GM19372 (cell line): ENCODE measurements around the gene C12orf56.
A peak's percentile ranks its signal among the peaks of the same experiment; 100 is the strongest.

ENCODE experiments used
- ATAC-seq: cut with Tn5 transposase; IDR thresholded peaks from one replicate; pipeline ENCODE4 v1.9.1; 2021; ENCODE audit warnings: mild to moderate bottlenecking, low read depth, moderate library complexity; ENCODE audit not compliant: unreplicated experiment

The C12orf56 gene, protein sequence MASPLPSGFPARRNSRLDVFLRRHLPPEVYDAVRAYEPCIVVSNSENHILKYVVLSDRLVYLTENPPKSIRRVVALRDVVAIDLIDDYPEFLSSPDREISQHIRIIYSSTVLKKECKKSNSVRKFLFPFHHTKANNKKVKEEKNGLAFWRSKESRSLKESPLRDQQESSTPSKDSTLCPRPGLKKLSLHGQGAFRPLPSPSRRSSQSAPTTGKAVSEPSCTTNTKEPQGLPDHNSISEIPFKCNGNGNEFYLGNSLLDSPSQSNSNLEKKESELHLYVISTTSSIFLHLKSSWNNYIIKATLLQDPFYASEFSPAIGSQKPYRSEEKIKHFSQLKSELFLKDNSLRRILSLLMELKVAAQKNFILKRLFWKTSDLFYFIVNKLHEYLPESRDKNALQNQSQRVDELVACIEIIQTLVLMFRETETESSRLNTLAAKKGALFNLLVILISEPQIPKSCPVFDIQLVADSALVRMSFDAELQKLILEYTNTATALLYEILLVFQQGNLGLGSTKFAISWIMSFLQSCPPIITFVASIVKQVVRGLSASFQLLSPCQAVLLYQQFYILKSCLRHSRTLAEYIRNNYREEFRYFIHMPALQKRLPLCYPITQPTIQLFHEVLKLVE

DNA sequence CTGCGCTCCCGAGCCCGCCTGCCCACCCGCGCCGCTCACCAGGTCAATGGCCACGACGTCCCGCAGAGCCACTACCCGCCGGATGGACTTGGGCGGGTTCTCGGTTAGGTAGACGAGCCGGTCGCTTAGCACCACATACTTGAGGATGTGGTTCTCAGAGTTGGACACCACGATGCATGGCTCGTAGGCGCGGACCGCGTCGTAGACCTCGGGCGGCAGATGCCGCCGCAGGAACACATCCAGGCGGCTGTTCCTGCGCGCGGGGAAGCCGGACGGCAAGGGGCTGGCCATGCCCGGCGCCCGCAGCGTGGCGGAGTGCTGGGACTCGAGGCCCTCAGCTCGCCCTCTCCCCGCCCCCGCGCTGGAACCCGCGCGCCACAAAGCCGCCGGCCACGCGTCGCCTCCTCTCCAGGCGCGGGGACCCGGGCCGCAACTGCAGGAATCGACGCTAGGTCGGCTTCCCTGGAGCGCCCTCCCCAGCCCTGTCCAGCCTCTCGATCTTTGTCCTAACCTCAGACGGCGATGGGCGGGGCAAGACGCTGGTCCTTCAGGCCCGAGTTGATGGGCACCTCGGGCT, at the start of gene C12orf56:
Gene C12orf56, minus strand, starts transcription at position 484 of the 577 bp plus-strand sequence. Its CDS starts 193 bp downstream, at position 291.
- ATAC-seq: no peak

DNA sequence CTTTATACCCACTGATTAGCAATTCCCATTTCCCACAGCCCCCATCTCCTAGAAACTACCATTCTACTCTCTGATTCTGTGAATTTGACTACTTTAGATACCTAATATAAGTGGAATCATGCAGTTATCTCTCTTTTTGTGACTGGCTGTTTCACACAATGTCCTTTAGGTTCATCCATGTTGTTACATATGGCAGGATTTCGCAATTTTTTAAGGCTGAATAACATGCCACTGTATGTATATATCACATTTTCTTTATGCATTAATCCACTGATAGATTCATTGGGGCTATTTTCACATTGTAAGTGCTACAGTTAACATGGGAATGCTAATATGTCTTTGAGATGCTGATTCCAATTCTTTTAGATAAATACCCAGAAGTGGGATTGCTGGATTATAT, 49.5 kb upstream of the C12orf56 start:
- no peak for ATAC-seq

DNA sequence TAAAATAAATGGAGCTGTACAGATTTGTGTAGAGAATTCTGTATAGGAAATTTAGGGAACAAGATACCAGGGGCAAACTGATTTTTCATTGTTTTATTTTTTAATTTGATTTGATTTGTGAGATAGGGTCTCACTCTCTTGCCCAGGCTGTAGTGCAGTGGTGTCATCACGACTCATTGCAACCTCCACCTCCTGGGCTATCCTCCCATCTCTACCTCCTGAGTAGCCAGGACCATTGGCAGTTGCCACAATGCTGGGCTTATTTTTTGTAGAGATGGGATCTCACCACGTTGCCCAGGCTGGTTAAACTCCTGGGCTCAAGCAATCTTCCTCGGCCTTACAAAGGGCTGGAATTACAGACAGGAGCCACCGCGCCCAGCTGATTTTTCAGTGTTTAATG, 43.4 kb upstream of the C12orf56 start:
- ATAC-seq: no peak

DNA sequence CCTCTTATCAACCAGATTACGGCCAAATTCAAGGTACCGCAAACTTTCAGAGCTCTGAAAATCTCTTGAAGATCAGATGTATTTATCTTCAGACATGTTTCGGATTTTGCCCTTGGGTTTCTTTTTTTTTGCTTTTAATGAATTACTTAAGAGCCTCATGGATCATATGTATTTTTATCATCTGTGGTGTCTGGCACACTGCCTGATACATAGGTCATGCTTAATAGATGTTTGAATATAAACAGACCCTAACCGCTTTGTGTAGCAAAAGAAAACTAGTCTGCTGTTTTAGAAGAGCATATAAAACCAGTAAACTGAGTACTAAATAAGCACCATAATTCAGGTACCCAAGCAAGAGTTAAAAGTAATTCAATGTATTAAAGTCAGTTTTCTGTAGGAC, 41.2 kb upstream of the C12orf56 start:
- ATAC-seq: no peak

DNA sequence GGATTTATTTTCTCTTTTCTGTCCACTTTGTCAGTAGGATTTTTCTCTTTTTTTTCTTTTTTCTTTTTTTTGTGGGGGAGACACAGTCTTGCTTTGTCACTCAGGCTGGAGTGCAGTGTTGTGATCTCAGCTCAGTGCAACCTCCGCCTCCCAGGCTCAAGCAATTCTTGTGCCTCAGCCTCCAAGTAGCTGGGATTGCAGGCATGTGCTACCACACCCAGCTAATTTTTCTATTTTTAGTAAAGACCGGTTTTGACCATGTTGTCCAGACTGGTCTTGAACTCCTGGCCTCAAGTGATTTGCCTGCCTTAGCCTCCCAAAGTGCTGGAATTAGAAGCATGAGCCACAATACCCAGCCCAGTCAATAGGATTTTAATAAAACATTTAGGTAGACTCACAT, 40.3 kb upstream of the C12orf56 start:
- no peak for ATAC-seq

DNA sequence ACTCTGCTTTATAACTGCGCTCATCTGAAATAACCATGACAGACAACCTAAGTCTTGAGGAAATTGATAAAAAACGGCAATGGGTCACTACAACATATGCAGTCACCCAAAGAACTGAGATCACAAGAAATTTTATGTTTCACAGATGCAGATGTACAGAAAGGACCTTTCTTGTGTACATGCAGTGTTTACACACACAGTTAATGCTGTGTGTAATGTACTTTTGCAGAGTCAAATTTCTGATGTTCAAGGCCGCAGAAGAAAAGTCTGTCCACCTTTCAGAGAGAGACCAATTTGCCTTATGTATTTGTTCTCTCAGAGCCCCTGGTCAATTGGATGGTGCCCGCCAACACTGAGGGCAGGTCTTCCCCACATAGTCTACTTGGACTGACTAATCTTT, 38.4 kb upstream of the C12orf56 start:
- no peak for ATAC-seq

DNA sequence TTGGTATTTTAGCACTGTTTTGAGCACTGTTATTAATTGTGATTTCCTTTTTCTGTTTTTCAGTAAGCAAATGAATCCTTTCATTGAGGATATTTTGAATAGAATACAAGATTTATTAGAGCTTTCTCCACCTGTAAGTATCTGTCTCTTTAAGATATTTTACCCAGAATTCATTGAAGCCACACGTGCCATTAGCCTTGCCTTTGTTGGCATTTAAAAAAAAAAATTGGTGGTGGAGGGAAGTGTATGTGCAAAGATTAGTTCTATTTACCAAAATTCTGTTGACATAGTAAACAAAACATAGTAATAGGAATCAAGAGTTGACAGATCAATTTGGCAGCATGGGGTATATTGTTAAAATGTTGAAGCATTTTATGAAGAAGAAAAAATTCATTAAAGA, 37.4 kb upstream of the C12orf56 start:
- ATAC-seq: no peak

DNA sequence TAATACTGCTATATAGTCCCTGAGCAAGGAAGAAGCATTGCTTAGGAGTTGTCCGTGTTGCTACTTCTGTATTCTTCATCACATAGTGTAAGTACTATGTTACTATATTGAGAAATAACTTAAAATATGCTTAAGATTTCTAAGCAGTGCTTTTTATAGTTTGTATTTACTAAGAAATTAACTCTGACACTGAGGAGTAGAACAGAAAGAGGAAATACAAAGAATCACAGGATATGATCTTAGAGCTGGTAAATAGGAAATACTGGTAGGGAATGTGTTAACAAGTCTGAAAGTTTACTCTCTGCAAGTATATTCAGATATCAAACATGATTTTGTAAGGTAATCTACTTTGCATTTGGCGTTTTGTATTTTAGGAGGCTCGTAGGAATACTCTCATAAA, 29.1 kb upstream of the C12orf56 start:
- no peak for ATAC-seq

DNA sequence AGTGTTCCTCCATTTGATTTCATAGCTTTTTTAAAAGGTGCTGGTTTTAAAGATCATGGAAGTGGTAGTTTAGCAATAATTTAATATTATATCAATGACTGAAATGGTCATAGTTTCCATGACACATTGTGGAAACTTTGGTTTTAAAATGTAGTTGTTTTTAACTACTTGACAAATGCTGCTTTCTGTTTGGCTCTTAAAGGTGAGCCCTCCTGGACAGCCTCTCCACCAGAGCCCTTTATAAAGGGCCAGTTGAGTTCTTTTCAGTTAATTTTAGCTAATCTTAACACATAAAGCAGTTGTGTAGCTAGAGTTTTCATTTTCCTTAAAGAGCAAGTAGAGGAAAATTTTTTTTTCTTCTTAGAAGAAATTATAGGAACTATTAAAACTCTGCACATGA, 27.7 kb upstream of the C12orf56 start:
- ATAC-seq: no peak

DNA sequence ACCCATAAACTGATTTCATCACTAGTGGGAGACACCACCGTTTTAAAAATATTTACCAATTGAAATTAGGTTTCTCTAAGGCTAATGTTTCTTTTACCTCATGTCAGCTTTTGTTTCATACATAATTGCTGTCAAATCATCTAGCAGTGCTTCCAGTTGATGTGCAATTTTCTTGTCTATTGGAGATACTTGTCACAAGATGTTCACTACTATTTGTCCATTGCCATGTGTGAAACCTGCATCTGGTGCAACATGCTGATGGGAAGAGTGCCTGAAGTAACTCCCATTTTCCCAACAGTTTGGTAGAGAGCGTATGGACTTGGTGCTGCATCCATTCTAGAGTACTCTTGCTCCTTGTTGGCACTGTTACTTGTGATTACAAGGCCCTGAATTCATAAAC, 23.3 kb upstream of the C12orf56 start:
- ATAC-seq: no peak

DNA sequence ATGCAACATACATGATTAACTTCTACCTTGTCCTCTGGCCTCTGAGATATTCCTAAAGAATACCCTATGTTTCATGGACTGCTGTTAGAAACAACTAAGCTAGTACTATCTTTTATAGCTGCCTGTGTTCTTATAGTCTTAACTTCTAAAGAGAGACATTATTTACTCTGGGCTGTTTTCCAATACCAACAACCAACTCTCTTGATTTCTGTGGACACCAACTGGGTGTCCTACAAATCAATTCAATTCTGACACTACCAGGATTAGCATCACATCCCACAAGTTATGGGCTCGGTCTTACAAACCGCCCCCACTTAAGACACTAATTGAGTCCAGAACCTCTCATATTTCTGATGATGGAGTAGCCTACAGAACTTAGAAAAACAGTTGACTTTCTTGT, 21.9 kb upstream of the C12orf56 start:
- no peak for ATAC-seq

DNA sequence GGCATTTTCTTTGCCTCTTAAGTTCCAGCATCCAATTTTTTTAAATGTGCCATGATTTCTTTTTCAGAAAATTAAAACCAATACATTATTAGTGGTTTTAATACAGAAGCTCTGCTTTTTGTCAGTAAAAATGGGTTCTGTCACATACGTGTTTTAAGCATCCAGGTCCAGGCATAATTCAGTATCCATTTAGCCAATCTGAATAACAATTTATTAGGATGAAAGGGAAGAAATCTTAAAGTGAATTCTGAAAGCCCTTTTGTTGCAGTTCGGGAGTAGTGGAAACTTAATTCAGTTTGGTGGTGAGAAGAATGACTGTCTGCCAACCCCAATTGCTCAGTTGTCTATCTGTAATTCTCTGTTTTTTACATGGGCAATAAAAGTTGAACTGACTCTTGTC, 20.9 kb upstream of the C12orf56 start:
- no peak for ATAC-seq

DNA sequence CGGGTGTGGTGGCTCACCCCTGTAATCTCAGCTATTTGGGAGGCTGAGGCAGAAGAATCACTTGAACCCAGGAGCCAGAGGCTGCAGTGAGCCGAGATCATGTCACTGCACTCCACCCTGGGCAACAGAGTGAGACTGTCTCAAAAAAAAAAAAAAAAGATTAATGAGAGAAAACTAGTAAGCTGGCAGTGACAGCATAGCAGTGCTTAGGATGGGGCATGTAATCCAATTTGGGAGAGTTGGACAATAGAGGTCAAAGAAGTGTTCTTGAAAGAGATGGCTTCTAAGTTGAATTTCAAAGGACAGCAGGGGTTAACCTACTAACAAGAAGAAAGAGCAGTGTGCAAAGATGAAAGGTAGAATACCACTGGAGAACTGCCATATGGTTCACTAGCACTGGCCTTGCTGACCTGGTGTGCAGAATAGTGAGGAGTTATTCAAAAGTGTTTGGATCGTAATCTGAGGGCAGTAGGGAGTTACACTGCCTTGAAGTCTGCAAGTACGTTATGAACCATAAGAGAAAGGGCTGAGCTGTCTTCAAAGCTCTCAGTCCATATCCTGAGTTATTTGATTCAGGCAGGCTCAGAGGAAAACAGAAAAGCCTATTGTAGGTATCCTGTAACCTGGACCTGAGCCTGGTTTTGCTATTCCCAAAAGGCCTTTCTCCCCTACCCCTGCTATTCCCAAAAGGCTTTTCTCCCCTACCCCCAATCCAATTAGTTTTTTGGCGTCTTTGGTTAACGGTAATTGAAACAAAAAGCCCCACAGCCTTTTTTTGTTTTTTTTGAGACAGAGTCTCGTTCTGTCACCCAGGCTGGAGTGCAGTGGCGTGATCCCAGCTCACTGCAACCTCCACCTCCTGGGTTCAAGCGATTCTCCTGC, 17.0 kb upstream of the C12orf56 start:
- ATAC-seq: no peak

DNA sequence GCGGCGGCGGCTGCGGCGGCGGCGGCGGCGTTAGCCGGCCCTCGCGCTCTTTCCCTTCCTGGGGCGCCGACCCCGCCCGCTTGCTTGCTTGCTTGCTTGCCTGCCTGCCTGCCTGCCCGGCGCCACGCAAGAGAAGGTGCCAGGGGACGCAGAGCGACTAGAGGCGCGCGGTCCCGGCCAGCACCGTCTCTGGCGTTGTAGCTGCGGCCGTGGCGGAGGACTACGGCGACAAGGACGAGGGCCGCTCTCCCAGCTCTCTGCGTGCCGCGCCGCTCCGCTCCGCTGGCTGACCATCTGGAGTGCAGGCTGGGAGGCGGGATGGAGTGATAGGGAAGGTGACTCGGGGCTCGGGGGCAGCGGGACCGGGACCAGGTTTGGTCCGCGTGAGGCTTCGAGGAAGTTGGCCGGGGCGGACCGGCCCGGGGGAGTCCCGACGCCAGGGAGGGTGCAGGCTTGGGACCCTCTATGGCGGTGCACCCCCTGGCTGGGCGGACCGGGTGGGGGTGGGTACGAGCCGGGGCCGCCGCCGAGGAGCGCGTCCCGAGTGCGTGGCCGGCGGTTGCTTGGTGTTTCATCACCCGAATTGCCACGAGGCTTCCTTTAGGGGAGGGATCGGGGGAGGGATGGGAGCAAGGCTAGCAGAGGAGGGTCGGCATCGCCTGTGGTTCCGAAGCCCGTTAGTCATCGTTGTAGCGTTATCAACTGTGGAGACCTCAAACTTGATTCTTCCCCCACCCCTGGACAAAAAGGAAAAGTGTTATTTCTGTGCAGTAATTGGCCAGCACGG, 14.1 kb upstream of the C12orf56 start:
- peak; percentile 17 for ATAC-seq

DNA sequence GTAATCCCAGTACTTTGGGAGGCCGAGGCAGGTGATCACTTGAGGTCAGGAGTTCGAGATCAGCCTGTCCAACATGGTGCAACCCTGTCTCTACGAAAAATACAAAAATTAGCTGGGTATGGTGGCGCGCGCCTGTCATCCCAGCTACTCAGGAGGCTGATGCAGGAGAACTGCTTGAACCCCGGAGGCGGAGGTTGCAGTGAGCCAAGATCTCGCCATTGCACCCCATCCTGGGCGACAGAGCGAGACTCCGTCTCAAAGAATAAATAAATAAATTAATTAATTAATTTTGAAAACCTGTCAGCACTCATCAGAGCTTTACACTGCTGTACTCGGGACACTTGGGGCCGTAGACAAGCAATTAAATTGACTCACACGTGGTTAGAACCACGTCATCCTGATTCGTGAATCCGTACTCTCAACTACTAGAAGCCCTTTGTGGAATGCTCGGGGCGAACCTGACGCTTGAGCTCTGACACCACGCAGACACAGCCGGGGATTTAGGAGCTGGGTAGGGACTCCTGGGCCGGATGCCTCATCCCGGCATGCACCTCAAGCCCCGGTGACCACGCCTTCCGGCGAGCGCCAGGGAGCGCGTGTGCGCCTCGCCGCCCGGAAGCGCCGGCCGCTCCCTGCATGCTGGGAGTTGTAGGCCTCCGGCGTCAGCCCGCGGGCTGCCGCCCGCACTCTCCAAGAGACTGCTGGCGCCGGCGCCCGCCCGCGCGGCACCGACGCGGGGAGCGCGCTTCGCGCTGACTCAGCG, 13.3 kb upstream of the C12orf56 start, which contains the start of gene XPOT:
Gene XPOT, plus strand, starts transcription at position 686 of the 763 bp plus-strand sequence. CDS start 5,644 bp downstream, outside the sequence.
- ATAC-seq: peak; percentile 96

DNA sequence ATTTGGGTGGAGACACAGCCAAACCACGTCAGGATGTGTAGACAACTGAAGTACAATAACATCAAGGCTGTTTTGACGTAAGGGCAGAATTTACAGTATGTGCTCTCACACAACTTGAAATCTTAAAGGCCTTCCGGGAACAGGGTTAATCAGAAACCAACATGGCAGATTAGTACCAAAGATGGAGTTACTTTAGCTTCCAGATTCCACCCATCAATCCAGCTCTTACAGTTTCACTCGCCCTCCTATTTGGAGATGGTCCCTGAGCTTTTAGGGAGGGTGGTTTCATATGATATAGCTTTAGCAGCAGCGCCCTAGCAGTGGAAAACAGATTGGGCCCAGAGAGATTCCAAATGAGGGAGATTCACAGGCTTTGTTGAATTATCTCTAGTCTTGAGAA, 11.6 kb upstream of the C12orf56 start:
- no peak for ATAC-seq

DNA sequence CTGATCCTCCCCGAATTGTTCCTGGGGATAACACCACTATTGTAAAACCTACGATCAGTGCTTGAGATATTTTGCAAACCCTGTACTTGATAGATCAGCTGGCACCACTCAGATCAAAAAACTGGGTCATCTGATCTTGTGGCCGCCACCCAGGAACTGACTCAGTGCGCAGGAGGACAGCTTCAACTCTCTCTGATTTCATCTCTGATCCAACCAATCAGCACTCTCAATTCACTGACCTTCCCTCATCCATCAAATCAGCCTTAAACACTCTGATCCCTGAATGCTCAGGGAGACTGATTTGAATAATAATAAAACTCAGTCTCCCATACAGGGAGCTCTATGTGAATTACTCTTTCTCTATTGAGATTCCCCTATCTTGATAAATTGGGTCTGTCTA, 9.5 kb upstream of the C12orf56 start:
- no peak for ATAC-seq

DNA sequence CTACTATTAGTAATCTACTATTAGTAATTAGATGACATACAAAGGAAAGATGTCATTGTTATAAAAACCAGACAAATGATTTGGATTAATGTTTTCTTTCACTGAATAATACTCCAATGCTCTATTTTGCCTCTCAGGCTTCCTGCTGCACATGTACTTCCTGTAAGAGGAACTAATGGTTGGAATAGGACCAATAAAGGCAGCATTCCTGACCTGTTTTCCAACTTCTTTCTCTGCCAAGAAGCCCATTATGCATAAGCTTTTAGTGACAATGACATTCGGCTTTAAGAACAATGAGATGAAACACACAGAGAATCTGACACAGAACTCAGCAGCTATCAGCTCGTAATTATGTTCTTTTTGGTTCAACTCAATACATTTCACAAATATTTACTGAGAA, 5.2 kb upstream of the C12orf56 start:
- no peak for ATAC-seq

DNA sequence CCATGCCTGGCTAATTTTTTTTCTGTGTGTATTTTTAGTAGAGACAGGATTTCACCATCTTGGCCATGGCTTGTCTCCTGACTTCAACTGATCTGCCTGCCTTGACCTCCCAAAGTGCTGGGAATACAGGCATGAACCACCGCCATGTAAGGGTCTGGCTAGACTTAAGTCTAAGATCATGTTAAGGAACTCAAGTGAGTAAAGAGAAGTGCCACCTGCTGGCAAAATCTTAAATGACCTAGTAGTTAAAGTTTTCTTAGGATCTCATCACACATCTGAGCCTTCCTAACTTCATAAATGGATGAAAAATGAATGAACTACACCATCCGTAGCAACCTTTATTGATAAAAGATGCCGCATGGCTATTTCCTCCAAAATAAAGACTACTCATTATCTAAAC, 1.7 kb upstream of the C12orf56 start:
- ATAC-seq: no peak
